ENCODE data around the gene SEPTIN1. TPM values are rescaled to one million over a fixed set of nuclear protein-coding genes. Genes with fewer than 3 reads are reported as not detected.

SEPTIN1 gene
- total and polyA plus RNA-seq, 2 of the 13 experiments (the other 11 are each of a cell fraction or from before 2014, with no cell fraction given): 0.18 to 0.67 TPM

DNA sequence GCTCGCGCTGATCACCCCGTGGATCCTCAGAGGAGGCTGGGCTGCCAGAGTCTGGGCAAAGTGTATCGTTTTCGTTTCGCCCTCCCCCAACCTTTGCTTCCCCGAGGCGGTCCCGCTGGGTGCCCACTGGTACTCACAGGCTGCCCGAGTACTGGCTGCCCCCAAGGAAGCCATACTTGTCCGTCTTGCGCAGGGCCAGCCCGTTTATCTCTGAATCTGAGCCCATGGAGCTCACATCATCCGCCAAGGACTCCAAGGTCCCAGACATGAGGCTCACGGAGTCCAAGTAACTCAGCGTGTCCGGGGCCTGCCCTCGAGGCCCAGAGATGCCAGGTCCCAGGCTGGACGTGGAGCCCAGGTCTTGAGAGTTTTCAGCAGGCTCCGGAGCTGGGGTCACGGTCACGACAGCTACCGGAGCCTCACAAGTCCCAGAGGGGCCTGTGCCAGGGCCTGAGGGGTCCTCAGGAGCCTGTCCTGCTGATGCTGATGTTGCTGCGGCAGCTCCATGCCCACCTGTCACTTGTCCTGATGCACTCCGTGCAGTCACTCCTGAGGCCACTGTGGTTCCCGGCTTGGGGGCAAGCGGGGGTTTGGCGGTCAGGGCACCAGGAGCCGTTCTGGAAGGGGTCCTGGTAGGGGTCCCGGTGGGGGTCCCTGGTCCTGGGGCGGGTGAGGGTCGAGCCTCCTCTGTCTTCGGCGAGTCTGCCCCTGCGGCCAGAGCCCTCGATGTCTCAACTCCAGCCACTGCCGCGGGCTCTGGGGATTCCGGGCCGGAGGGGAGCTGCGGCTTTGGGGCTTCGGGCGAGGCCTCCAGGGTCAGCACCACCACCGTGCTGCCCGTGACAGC lies 13.0 kb downstream of the SEPTIN1 start (continued):
- TF ChIP-seq, protein P1, sequence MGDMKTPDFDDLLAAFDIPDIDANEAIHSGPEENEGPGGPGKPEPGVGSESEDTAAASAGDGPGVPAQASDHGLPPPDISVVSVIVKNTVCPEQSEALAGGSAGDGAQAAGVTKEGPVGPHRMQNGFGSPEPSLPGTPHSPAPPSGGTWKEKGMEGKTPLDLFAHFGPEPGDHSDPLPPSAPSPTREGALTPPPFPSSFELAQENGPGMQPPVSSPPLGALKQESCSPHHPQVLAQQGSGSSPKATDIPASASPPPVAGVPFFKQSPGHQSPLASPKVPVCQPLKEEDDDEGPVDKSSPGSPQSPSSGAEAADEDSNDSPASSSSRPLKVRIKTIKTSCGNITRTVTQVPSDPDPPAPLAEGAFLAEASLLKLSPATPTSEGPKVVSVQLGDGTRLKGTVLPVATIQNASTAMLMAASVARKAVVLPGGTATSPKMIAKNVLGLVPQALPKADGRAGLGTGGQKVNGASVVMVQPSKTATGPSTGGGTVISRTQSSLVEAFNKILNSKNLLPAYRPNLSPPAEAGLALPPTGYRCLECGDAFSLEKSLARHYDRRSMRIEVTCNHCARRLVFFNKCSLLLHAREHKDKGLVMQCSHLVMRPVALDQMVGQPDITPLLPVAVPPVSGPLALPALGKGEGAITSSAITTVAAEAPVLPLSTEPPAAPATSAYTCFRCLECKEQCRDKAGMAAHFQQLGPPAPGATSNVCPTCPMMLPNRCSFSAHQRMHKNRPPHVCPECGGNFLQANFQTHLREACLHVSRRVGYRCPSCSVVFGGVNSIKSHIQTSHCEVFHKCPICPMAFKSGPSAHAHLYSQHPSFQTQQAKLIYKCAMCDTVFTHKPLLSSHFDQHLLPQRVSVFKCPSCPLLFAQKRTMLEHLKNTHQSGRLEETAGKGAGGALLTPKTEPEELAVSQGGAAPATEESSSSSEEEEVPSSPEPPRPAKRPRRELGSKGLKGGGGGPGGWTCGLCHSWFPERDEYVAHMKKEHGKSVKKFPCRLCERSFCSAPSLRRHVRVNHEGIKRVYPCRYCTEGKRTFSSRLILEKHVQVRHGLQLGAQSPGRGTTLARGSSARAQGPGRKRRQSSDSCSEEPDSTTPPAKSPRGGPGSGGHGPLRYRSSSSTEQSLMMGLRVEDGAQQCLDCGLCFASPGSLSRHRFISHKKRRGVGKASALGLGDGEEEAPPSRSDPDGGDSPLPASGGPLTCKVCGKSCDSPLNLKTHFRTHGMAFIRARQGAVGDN (CRISPR knock-in tag; IDR thresholded peaks at IDR 0.05): peak; percentile 66
- no peak for TF ChIP-seq SNAPC2 (CRISPR knock-in tag; IDR thresholded peaks at IDR 0.05)
- TF ChIP-seq SAP130 (CRISPR knock-in tag; IDR thresholded peaks at IDR 0.05; ENCODE audit: low read depth): 0 out of 2 replicates have a peak, but pooled peaks have one; percentile 20
- no peak for TF ChIP-seq ZFP90 (CRISPR knock-in tag; IDR thresholded peaks at IDR 0.05; ENCODE audit: borderline replicate concordance)
- no peak for TF ChIP-seq REPIN1 (CRISPR knock-in tag; IDR thresholded peaks at IDR 0.05; ENCODE audit: borderline replicate concordance, low read depth)
- TF ChIP-seq TEAD3 (CRISPR knock-in tag; optimal IDR thresholded peaks at IDR 0.05; ENCODE audit: borderline replicate concordance): no peak
- no peak for TF ChIP-seq NONO (IDR thresholded peaks at IDR 0.05)
- TF ChIP-seq NONO (CRISPR knock-in tag; conservative IDR thresholded peaks at IDR 0.05): 0 out of 2 replicates have a peak, but pooled peaks have one; percentile 25
- TF ChIP-seq, protein P2, sequence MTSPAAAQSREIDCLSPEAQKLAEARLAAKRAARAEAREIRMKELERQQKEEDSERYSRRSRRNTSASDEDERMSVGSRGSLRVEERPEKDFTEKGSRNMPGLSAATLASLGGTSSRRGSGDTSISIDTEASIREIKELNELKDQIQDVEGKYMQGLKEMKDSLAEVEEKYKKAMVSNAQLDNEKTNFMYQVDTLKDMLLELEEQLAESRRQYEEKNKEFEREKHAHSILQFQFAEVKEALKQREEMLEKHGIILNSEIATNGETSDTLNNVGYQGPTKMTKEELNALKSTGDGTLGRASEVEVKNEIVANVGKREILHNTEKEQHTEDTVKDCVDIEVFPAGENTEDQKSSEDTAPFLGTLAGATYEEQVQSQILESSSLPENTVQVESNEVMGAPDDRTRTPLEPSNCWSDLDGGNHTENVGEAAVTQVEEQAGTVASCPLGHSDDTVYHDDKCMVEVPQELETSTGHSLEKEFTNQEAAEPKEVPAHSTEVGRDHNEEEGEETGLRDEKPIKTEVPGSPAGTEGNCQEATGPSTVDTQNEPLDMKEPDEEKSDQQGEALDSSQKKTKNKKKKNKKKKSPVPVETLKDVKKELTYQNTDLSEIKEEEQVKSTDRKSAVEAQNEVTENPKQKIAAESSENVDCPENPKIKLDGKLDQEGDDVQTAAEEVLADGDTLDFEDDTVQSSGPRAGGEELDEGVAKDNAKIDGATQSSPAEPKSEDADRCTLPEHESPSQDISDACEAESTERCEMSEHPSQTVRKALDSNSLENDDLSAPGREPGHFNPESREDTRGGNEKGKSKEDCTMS (CRISPR knock-in tag; conservative IDR thresholded peaks at IDR 0.05): no peak
- TF ChIP-seq, protein P3, sequence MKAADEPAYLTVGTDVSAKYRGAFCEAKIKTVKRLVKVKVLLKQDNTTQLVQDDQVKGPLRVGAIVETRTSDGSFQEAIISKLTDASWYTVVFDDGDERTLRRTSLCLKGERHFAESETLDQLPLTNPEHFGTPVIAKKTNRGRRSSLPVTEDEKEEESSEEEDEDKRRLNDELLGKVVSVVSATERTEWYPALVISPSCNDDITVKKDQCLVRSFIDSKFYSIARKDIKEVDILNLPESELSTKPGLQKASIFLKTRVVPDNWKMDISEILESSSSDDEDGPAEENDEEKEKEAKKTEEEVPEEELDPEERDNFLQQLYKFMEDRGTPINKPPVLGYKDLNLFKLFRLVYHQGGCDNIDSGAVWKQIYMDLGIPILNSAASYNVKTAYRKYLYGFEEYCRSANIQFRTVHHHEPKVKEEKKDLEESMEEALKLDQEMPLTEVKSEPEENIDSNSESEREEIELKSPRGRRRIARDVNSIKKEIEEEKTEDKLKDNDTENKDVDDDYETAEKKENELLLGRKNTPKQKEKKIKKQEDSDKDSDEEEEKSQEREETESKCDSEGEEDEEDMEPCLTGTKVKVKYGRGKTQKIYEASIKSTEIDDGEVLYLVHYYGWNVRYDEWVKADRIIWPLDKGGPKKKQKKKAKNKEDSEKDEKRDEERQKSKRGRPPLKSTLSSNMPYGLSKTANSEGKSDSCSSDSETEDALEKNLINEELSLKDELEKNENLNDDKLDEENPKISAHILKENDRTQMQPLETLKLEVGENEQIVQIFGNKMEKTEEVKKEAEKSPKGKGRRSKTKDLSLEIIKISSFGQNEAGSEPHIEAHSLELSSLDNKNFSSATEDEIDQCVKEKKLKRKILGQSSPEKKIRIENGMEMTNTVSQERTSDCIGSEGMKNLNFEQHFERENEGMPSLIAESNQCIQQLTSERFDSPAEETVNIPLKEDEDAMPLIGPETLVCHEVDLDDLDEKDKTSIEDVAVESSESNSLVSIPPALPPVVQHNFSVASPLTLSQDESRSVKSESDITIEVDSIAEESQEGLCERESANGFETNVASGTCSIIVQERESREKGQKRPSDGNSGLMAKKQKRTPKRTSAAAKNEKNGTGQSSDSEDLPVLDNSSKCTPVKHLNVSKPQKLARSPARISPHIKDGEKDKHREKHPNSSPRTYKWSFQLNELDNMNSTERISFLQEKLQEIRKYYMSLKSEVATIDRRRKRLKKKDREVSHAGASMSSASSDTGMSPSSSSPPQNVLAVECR (CRISPR knock-in tag; IDR thresholded peaks at IDR 0.05; ENCODE audit: borderline replicate concordance): no peak; the same call in 1 of the 2 replicates
- TF ChIP-seq ZNF570 (CRISPR knock-in tag; IDR thresholded peaks at IDR 0.05; ENCODE audit: borderline replicate concordance): no peak
- TF ChIP-seq KDM2A (CRISPR knock-in tag; IDR thresholded peaks at IDR 0.05; ENCODE audit: borderline replicate concordance, low read depth): 0 out of 2 replicates have a peak, but pooled peaks have one; percentile 18
- no peak for TF ChIP-seq NFE2L2 (IDR thresholded peaks at IDR 0.05; ENCODE audit: low read length)
- TF ChIP-seq SP140L (CRISPR knock-in tag; IDR thresholded peaks at IDR 0.05; ENCODE audit: borderline replicate concordance): no peak
- TF ChIP-seq TBP (CRISPR knock-in tag; IDR thresholded peaks at IDR 0.05): no peak
